Ramos (cell line): ENCODE data around the gene NECAP2.
"Not testable (repeated sequence)": the region's sequence is repeated elsewhere in the genome, so short reads cannot be mapped to it uniquely, and the experiment has no call there.

Source experiments
- in situ Hi-C: fragments of 300-500 bp; cut with MboI; formaldehyde crosslinking; loops from one replicate; pipeline ENCODE4 v1.14.3; 2022; ENCODE audit warnings: low sequenced_read_pairs; ENCODE audit not compliant: unreplicated experiment

NECAP2 gene

GRCh38 chr1:16491056-16491675 is 50.6 kb downstream of the NECAP2 start:
- in situ Hi-C loops = no loop called here

GRCh38 chr1:16492937-16493336 is 52.4 kb downstream of the NECAP2 start:
- in situ Hi-C loops = not testable (repeated sequence)

DNA sequence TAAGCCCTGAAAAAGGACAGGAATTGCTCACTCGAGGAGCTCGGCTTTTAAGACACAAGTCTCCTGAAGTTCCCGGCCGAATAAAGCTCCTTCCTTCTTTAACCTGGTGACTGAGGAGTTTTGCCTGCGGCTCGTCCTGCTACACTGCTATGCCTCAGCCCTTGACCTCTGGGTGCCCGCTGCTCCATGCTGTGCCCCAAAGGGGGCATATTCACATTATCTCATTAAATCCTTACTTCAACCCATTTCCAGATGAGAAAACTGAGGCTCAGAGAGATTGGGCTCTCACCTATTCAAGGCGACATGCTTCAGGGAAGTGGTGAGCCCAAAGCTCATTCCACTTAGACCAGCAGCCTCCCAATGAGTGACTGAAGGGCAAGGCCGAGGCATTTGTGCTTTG is 53.2 kb downstream of the NECAP2 start:
- in situ Hi-C loops = not testable (repeated sequence)

- in situ Hi-C loops = not testable (repeated sequence)
Measured at GRCh38 chr1:16497474-16497904, 57.0 kb downstream of the NECAP2 start.

- in situ Hi-C loops = not testable (repeated sequence)
Measured at GRCh38 chr1:16498047-16498446, 57.5 kb downstream of the NECAP2 start.

GRCh38 chr1:16498573-16499413 is 58.3 kb downstream of the NECAP2 start:
- in situ Hi-C loops = no loop called here

GRCh38 chr1:16500466-16500865 is 59.9 kb downstream of the NECAP2 start:
- in situ Hi-C loops = not testable (repeated sequence)

DNA sequence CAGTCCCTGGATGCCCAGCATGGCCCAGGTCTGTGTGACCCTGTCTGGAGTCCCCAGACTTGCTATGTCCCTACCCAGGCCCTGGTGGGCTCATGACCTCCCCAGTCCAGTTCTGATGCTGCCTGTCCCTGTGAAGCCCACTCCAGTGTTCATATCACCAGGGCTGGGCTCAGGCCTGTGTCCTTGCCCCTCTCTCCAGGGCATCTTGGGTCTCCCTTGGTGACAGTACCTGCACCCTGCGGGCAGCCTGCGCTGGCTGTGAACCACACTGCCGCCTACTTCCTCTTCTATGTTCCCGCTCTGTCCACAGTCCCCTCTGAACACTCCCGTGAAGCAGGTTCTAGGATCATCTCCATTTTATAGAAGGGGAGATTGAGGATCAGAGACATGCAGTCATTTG is 60.5 kb downstream of the NECAP2 start:
- in situ Hi-C loops = not testable (repeated sequence)

GRCh38 chr1:16501446-16501845 is 60.9 kb downstream of the NECAP2 start:
- in situ Hi-C loops = not testable (repeated sequence)

- in situ Hi-C loops = no loop called here
Measured at GRCh38 chr1:16503494-16503893, 63.0 kb downstream of the NECAP2 start.

- in situ Hi-C loops = not testable (repeated sequence)
Measured at GRCh38 chr1:16505870-16506269, 65.3 kb downstream of the NECAP2 start.

- in situ Hi-C loops = not testable (repeated sequence)
Measured at GRCh38 chr1:16506364-16507136, 66.0 kb downstream of the NECAP2 start.

GRCh38 chr1:16508861-16509445 is 68.4 kb downstream of the NECAP2 start:
- in situ Hi-C loops = not testable (repeated sequence)
